Measurements from ENCODE around the gene ADGRD1.

ADGRD1 gene

DNA sequence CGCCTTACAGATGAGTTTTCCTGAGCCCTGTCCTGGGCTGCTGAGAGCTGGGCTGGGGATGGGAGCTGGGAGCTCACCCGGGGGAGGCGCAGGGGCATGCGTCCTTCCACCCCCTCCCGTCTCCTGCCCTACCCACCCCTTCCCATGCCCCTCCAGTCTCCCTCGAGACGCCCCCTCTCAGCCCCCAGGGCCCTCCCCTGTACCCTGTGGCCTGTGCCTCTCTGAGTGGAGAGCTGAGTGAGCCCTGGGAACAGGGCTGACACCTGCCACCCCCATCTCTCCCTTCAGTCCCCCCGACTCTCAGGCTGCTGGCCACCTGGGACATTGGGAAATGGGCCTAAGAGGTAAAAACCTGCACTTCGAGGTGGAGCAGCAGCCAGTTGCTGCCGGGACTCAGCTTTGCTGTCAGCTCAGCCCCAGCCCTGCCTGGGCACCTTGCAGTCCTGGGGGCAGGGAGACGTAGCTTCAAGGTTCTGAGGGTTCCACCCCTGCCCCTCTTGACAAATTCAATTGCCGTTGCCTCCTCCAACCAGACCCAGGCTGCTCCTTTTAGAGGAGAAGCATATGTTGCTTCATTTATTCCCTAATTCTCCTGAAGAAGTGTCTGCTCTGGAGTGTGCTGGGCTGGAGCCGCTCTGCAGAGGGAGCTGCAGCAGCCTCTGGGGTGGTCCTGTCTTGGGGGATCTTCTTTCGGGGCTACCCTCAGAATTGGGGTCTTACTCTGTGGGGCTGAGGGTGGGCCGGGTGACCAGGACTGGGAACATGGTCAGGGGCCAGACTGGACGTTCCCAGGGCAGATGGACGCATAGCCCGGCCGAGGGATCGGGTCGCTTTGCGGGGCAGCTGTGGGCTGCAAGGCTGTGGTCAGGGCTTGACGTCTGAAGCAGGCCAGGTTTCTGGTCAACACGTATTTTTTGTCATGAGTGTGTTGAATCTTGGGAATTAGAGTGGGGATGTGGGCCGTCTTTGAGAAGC lies 141.4 kb downstream of the ADGRD1 start:
- no peak for DNase-seq

DNA sequence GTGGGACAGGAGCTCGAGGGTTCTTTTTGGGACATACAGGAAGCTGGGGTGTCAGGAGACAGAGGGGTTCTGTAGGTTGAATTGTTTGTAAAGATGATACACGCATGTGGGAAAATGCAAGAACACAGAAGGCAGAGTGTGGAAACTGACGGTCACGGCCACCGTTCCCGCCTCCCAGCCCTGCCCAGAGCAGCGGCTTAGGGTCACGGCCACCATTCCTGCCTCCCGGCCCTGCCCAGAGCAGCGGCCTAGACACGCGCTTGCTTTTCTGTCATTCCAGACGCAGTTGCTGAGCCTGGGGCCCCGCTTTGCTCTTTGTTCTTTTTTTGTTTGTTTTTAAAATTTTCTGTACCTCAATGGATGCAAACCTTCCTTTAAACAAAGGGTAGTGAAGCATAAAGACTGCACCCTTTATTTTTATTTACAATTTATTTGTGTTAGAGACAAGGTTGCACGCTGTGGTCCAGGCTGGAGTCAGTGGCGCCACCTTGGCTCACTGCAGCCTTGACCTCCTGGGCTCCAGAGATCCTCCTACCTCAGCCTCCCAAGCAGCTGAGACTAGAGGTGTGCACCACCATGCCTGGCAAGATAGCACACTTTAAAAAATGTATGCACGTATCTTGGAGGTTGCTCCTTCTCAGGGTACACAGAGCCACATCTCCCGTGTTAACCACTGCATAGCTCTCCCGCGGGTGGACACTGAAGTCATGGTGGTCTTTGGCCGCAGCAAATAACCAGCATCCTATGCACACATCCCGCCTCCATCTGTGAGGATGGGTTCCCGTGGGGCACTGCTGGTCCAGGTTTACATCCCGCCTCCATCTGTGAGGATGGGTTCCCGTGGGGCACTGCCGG lies 142.3 kb downstream of the ADGRD1 start:
- DNase-seq = no peak

DNA sequence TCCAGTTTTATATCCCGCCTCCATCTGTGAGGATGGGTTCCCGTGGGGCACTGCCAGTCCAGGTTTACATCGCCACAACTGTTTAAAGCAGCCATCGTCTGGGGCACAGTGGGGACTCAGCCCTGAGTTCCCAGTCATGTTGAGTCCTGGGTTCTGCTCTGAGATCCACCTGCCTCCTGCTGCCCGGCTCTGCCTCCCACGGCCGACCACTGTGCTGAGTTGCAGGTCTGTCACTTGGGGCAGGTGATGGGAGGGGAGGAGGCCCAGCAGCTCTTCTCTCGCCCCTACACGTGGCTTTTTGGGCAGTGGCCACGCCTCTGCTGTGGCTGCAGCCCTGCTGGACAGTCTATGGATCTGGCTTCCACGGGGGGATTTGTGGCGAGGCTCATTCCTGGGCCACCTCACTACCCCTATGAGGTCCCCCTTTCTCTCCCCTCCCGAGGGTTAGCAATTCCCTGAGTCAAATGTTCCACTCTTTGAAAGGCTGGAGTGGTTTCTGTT lies 143.0 kb downstream of the ADGRD1 start:
- no peak for DNase-seq

DNA sequence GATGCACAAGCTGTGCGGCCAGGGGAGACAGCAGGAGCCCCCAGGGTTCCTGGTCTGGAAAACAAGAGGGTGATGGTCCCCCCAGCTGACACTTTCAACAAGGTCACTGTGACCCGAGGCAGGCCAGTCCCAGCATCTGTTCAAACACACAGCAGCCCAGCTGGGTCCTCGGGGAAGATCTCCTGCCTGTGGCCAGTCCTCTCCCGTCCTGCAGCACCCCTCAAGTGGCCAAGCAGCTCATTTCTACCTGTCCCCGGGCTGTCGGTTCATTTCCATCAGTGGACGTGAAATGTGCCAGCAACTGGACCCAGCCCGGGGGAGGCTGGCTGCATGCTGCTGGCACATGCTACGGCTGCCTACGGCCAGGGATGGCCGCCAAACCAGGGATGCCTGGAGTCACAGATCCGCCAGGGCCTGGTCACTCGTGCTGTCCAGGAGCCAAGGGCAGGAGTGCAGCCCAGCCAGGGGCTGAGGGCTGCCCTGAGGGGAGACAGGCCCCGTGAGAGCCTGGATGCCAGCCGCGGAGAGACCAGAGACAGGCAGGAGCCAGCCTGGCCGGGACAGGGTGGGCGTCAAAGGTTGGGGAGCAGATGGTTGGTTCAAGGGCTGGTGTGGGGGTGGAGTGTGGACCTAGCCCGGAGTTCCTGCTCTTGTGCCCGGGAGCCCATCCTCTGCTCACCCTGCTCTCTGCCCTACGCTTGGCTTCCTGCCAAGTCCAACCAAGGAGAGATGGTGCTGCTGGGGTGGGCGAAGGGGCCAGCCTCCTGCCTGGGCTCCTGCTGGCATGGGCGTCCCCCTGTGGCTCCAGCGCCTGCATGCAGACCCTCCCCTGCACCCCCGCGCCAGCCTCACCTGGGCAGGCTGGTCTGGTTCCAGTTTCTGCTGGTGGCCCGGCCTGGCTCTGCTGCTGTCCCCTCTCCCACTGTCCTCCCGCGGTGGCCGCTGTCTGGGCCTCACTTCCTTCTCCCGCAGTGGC lies 143.8 kb downstream of the ADGRD1 start:
- DNase-seq = no peak

DNA sequence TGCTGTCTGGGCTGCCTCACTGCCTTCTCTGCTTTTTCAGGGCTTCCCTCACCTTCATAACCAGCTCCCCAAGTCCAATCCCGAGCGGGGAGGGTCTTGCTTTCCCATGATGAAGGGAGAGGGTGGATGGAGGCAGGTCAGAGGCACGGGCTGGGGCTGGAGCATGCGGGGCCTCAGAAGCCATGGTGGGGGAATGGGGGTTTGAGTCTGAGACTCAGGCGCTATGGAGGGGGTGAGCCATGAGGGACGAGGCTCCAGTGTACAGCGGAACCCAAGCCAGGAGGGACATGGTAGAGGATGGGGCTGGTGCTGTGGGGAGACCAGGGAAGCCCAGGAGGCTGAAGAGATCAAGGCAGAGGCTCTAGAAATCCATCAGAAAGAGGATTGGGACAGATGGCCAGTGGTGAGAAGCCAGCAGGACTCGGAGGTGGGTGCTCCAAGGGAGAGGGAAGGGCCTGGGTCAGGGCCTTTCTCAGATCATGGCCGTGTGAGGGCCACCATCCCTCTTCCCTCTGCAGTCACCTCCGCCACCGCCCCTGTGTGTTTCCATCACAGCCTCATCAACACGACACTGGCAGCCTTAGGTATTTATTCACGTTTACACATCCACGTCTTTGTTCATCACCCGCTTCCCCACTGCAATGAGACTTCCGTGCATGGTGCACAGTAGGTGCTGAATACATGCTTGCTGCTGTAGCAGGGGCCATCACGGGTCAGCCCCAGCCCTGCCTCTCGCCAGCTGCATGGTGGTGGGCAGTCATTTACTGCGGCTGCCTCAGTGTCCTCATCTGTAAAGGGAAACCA lies 144.7 kb downstream of the ADGRD1 start:
- no peak for DNase-seq

DNA sequence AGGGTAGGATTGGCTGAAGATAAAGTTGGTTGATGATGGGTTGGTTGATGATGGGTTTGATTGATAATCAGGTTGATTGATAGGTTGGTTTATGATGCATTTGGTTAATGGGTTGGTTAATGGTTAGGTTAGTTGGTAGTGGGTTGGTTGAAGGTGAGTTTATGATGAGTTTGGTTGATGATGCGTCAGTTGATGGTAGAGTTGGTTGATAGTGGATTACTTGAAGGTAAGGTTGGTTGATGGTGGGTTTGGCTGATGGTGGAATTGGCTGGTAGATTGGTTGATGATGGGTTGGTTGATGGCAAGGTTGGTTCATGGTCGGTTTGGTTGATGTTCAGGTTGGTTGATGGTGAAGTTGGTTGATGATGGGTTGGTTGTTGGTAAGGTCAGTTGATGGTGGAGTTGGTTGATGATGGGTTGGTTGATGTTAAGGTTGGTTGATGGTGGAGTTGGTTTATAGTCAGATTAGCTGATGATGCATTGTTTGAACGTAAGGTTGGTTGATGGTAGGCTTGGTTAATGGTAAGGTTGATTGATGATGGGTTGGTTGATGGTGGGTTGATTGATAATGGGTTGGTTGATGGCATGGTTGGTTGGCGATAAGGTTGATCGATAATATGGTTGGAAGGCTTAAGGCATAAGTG lies 146.4 kb downstream of the ADGRD1 start:
- DNase-seq = no peak

DNA sequence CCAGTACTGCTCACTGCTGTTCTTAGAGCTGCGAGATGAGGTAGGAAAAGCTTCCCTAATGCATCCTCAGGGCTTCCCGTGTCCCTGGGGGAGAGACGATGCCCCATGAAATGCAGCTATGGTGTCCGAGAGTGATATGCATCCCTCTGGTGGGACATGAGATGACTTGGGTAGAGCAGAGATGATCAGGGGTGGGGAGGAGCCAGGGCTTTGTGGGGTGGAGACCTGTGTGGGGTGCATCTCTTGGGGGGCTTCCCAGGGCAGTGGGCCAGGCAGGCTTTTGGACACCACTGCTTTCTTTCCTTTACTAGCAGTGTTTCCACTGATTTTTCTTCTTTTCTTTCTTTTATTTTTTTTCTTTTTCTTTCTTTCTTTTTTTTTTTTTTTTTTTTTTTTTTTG lies 147.3 kb downstream of the ADGRD1 start:
- DNase-seq = no peak

DNA sequence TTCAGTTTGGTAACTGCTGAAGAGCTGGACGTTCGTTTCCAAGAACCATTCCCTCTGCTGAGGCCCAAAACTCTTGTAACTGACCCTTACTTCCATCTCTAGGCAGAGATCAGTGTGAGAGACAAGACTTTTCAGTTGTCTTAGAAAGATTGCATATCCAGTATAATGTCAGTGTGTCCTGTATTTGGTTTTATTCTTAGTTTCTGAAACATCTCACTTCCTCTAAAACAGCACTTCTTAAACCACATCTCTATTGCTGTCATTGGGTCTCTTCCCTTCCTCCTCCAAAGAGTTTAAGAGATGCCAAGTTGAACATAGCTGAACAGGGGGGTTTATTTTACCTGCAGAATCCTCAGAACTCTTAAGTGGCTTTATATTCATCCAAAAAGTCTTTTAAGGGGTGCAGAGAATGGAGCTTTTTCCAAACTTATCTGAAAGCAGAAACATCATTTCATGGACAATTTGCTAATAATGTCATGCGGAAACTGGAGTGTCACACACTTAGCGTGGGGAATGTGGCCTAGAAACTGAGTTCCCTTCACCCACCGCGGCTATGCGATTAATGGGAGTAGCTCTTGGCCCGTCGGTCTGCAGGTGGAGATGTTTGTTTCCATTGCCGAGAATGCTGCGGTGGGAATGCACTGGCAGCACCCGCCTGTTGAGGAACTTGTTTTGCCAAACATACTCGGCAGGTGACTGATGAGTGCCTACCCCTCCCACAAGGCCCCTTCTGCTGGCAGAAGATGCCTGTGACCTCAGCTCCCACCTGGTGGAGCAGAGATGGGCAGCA lies 148.2 kb downstream of the ADGRD1 start:
- DNase-seq = no peak

DNA sequence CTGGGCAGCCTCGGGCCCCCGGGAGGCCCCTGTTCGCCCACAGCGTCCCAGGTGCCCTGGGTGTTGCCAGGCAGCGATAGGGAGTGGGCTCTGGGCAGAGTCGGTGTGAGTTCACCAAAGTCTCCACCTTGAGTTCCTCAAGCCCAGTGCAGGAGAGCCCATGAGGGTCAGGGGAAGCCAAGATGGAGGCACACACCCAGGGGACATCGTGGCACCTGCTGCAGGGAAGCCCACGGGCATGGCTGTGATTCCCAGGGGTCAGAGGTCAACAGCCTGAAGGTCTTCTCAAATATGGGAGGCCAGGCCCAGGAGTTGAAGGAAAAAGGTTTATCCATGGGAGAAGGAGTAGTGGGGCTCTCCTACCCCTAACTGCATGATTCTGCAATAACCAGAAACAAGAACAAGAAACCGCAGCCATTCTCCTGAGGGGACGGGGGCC lies 148.8 kb downstream of the ADGRD1 start:
- DNase-seq = no peak

DNA sequence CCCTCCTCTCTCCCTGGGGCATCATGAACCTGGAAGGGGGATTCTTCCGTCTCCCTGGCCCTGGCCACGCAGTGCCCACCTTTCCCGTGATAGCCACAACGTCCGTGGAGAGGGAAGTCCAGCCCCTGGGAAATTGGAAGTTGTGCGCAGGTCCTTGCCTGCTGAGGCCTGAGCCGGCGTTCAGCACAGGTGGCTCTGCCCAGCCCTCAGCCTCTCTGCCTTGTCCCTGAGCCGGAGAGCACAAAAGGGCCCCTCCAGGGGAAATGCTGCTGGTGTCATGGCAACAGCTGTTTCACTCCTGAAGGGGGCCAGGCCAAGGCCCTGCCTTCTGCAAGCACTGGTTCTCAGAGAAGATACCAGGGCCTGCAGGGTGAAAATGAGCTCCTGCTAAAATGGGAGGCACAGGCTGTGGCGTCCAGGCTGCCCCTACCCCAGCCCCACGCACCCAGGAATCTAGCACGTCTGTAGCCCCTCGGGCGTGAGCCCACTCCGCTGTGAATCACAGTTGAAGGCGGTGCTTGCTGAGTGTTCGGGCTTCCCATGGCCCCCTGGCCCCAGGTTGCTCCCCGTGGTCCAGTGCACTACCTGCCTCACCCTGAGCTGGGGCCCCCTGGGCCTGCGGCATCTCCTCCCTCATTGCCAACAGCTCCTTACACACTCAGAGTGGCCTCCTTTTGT lies 149.4 kb downstream of the ADGRD1 start:
- DNase-seq = no peak

DNA sequence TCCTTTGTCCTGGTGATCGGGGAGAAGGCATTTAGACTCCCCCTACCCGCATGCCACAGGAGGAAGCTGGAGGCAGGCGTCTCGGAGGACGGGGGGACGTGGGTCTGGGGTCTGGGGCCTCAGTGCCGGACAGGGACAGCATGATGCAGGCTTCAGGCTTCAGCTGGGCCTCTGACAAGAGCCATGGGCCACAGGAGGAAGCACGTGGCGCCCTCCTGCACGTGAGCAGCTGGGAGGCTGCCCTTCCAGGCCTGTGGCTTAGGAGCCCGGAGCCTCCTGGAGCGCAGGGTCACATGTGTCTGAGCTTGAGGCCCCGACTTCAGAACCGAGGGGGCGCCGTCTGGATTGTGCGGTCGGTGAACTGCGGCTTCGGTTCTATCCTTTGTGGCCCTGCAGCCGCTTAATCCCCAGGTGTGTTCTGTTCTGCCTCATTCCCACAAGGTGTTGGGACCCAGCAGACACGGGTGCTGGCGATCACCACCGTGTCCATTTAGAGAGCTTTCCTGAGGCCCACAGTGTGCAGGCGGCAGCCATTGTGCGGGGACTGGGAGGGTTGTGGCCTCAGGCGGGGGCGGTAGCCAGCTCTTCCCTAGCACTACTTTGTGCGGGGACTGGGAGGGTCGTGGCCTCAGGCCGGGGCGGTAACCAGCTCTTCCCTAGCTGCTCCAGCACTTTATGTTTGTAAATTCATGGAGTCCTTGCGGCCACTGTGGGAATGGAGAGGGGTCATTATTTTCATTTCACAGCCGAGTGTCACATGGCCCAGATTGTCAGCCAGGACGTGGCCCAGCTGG lies 150.2 kb downstream of the ADGRD1 start:
- DNase-seq = no peak

DNA sequence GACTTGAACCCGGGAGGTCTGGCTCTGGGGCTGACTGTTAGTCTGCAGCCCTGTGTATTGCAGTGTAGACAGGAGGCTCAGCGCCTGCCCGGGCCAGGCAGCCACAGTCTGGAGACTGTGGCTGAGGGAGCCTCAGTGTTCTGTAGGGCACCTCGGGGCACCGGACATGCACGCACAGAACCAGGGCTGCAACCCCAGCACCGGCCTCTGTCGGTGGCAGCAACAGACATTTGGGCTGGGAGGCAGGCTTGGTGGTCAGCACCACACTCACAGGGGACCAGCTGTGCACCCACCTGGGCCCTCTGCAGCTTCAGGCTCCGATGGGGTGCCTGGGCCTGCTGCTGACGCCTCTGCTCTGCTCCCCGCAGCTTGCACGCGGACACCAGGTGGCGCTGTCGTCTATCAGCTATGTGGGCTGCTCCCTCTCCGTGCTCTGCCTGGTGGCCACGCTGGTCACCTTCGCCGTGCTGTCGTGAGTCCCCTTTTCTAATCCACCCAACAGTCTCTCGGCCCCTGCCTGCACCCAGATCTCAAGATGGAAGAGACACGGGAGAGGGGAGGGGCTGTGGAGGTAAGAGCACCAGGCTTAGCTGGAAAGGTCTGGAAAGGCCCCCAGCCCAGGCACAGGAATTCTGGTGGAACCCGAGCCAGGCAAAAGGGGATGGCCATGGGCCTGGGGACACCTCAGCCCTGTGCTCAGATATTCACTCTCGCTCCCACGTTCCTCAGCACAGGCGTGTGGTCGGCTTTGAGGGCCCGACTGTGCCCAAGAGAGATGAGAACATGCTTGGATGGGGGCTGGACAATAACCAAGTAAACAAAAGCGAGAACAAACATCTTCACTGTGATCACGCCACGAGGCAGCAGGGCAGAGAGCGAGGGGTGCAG lies 151.0 kb downstream of the ADGRD1 start:
- DNase-seq = peak; percentile 89 to 93

DNA sequence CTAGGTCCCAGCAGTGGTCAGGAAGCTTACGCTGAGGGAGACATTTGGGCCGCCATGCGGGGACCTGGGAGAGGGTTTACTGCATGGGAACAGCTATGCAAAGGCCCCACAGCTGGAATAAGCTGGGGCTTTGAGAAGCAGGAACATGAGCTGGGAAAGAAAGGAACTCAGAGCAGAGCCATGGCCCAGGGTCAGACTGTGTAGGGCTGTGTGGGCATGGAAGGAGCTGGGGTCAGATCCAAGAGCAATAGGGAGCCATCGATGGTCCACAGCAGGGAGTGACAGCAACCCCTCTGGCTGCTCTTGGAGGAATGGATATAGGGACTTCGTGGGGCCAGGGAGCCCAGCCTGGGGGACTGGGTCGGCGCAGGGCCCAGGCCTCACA lies 151.6 kb downstream of the ADGRD1 start:
- DNase-seq = no peak

DNA sequence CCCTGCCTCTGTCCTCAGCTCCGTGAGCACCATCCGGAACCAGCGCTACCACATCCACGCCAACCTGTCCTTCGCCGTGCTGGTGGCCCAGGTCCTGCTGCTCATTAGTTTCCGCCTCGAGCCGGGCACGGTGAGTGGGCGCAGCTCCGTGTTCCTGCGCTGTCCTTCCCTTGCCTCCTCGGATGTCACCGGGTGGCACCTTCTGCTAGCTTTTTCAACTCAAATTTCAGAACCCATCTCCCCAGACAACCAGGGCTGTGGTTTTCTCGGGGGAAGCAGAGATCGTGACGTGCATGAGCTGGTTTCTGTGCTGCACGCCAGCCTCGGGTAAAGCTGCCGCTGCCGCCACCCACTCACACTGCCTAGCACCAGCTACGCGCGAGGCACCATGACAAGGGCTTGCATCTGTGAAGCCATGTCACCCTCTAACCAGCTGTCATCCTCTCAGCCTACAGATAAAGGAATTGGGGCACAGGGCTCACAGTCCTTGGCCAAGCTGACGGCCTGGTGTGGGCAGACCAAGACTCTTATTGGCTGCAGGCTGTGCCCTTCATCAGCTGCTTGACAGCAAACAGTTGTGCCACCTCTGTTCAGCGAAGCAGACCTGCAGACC lies 152.1 kb downstream of the ADGRD1 start:
- DNase-seq = peak; percentile 50 to 54

DNA sequence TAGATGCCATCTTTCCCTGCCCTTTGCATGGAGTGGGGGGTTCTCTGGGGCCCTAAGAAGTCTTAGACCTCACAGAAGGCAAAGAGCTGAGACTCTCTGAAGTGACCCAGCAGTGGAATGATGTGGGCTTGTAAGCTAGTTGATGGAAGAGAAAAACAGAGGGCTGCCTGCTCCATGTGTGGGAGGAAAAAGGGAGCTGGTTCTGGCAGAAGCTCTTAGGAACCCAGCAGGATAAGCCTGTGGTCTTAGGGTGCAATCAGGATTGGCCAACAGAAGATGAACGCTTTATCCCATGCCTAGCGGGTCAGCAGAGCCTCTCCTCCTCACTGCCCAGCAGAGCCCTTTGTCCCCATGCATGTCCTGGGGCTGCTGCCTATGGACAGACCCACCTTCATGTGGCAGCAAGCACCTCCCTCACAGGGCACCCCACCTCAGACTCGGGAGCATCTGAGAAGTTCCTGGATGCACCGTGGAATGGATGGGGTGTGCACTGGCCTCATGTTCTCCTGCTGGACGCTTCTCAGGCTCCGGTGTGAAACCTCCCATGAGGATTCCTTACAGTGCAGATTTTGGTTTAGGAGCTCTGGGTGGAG lies 152.7 kb downstream of the ADGRD1 start:
- DNase-seq = no peak

DNA sequence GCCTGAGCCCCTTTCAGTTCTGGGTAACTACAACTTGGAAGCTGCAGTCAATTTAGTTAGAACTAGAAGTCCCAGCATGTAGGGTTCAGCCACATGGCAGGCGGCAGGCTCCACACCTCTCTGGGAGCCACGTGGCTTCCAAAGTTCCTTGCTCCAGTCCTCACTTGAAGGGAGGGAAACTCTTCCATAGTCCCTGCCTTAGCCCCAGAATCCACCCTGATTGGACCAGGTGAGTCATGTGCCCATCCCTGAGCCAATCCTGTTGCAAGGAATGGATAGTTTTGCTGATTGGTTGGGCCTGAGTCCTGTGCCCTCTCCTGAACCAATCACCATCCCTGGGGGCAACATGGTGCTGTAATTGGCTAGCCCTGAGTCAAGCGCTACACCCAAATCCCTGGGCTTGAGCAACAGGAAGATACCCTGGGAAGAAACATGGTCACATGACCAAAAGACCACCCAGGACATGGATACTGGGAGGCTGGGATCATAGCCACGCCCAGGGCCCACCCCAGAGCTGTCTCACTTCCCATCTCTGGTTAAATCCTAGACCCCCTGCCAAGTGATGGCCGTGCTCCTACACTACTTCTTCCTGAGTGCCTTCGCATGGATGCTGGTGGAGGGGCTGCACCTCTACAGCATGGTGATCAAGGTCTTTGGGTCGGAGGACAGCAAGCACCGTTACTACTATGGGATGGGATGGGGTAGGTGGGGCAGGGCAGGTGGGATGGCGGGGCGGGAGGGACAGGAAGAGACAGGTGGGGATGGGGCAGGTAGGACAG lies 154.7 kb downstream of the ADGRD1 start:
- no peak for DNase-seq

Data from stimulated activated CD4-positive, alpha-beta T cell treated with anti-CD3 and anti-CD28 coated beads, Interleukin-2, amount 100 ng/mL, for 48 hours (primary cell).